ENCODE results near the gene SLC13A2.

SLC13A2 gene

DNA sequence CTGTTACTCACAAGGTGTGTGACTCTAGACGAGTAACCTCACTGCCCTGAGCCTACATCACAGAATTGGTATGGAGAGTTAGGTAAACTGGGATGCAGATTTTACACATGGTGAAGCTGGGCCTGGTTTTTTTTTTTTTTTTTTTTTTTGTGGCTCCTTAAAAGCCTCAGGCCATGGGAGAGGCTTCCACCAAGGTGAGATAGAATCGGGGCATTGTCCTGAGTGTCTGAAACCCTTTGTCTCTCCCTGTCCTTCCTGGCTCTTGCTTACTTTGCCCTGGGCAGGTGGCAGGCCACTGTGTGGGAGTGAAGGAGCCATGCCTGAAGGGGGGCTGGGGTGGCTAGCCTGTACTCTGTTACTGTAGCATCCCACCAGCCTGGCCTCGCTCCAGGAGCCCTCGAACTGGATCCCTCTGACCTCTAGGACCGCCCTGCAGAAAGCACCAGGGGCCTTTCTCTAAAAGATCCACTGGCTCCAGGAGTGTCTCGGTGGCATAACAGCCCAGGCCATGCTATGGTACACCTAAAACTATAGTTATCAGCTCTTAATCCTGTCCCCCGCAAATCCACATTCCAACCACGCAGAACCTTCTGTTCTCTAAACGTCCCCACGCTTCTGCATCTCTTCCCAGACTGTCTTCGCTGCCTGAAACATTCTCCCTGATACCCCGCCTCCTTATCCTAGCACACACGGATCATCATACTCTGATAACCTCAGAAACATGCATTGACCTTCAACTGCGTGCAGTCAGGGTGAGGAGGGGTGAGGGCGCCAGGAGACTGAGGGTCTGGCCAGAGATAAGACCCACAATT lies 1.7 kb upstream of the SLC13A2 start:
- DNase-seq (ENCODE audit: low read depth): no peak

GRCh38 chr17:28472871-28473497 lies 460 bp upstream of the SLC13A2 start:
- DNase-seq (ENCODE audit: low read depth): no peak

DNA sequence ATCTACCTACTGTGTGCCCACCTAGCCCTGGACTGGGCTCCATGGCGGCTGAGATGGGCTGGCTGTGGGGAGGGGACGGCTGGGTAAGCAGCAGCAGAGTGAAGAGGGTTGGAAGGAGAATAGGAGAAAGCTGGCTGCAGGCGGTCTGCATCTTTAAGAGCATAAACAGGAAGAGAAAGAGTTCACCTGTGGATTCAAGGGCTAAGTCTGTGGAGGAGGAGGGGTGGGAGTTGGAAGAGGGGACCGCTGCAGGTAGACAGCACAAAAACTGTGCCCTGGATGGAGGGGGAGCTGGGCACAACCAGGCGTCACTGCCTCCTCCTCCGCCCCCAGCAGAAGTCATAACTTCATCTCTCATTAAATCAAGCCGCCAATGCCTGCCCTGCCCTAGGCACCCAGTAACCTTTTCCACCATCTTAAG lies 677 bp downstream of the SLC13A2 start:
- DNase-seq (ENCODE audit: low read depth): no peak

DNA sequence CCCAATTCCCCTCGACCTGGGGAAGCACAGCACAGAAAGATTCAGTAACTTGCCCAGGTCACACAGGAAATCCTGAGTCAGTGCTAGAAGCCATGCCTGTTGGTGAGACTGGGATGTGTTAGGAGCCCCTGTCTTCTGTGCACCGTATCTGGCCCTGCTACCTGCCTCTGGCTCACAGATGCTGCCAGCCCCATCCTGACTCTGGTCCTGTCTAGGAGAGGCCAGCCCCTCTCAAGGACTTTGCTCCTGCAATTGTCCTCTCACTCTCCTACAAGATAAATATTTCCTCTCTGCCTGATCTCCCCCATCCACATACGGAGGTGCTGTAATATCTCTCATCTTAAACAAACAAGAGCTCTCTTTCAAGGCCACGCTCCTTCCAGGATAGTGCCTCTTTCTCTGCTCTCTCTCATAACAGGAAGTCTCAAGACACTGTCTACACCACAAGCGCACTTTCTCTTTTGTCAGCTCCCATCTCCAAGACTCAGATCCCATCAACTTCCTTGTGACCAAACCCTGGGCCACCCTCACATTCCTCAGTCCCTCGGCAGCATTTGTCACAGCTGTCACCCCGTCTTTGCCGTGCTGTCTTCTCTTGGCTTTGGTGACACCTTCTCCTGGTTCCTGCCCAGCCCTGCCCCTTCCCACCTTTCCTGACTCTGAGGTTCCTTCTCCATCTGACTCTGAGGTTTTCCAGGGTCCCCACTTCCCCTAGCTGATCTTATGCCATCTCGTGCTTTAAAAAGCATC lies 1.9 kb downstream of the SLC13A2 start:
- DNase-seq (ENCODE audit: low read depth): no peak

GRCh38 chr17:28476076-28476865 lies 2.8 kb downstream of the SLC13A2 start:
- DNase-seq (ENCODE audit: low read depth): no peak

DNA sequence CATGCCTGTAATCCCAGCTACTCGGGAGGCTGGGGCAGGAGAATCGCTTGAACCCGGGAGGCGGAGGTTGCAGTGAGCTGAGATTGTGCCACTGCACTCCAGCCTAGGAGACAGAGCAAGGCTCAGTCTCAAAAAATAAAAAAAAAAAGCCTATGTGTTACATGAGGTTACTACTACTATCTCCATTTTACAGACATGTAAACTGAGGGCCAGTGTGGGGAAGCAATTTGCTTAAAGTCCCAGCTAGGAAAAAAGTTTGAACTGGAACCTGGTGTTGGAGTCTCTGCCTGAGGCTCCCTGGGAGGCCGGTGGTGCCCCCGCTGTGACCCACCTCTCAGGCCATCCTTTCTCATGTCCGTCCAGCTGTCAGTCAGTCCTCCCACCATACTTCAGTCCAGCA lies 4.5 kb downstream of the SLC13A2 start:
- no peak for DNase-seq (ENCODE audit: low read depth)

GRCh38 chr17:28478712-28479615 lies 5.5 kb downstream of the SLC13A2 start:
- no peak for DNase-seq (ENCODE audit: low read depth)

DNA sequence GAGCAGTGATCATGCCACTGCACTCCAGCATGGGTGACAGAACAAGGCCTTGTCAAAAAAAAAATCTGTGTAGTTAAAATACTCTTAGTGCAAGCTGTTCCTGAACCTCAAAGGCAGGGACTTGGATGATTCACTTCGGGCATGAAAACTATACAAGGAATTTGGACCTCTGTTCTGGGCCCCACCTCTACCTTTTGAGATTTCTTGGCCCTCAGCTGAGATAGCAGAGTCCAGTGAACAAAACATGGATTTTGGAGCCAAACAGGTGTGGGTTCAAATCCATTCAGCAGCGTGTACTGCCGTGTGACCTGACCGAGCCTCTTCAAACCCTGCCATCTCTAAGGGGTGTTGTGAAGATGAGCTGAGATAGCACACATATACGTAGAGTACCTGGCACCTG lies 6.8 kb downstream of the SLC13A2 start:
- DNase-seq (ENCODE audit: low read depth): no peak

- DNase-seq (ENCODE audit: low read depth): no peak
These were observed 7.5 kb downstream of the SLC13A2 start for GRCh38 chr17:28480799-28481571.

DNA sequence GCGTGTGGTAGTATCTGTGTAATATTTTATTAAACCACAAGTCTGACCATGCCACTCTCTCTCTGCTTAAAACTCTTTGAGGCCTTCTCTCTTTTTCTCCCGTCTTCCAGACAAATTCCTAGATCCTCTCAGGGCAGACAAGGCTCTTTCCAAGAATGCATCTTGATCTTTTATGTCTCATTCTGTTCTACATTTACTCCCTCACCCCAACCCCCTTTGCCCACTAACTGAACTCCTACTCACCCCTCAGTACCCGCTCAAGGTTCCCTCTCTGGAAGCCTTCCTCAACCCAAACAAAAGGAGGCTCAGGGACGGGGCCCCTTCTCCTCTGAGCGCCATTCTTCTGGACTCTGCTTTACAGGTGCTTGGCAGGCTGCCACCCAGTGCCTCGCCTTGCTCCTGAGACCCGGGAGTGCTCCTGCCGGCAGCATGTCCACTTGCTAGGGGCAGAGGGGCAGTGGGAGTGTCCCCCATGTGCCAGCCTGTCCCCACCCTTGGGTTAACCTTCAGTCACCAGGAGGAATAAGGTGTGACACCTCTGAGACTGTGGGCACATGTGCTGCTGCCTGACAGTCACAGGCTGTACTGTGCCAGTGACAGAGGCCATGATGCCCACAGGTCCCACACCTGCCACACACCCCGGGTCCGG lies 9.2 kb downstream of the SLC13A2 start:
- DNase-seq (ENCODE audit: low read depth): no peak

DNA sequence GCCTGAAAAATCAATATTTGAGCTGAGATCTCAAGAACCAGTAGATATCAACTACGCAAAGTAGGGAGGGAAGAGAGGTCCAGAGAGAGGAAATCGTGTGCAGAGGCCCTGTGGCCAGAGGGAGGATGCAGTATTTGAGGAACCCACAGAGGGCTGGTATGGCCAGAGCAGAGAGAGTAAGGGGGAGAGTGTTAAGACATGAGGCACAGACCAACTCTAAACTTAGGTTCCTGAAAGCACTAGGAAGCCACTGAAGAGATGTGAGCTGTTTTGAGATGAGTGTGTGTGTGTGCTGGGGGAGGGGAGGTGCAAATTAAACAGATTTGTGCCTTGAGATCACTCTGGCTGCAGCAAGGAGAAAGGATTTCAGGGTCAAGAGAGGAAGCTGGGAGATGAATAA lies 10.9 kb downstream of the SLC13A2 start:
- DNase-seq (ENCODE audit: low read depth): no peak

- DNase-seq (ENCODE audit: low read depth): no peak
These were observed 11.6 kb downstream of the SLC13A2 start for GRCh38 chr17:28485049-28485448.

- no peak for DNase-seq (ENCODE audit: low read depth)
These were observed 14.6 kb downstream of the SLC13A2 start for GRCh38 chr17:28487881-28488532.

DNA sequence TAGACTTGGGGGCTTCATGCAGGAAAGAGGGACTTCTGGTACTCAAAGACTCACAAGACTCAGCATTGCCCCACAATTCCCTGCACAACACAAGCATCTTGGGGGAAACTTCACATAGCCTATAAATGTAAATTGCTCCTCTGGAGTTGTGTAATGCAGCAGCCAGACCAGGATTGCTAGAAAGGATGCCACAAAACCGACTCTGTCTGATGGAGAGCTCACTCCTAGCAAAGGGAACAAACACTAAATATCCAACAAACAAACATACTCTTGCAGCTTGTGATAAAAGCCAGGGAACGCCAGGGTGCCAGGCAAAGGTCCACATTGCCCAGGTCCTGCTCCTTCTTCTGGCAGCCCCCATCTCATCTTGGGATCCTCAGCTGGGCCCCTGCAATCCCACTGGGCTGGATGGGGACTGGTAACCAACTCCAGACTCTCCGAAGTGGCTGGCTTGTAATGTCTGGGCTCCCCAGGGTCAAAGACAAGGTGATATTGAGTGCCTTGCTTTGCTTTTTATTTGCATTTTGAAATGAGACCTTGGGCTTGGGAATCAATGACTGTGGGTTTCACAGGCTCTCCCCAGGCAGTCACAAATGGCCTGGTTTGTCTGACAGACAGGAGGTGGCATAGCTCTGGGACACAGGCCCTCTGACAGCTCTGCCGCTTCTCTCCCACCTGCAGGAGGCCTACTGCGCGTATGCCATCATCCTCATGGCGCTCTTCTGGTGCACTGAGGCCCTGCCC lies 15.3 kb downstream of the SLC13A2 start:
- DNase-seq (ENCODE audit: low read depth): no peak

DNA sequence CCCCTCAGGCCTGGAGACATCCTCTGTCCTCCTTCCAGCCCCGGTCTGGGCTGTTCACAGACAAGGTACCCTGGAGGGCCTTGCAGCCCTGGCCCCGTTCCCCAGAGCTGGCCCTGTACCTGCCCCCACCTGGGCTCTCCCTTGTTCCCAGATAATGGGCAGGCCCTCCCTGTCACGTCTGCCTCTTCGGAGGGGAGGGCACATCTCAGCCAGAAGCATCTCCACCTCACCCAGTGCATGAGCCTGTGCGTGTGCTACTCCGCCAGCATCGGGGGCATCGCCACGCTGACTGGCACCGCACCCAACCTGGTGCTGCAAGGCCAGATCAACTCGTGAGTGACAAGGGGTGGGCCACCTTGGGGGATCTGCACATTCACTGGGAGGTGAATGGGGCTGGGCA lies 17.8 kb downstream of the SLC13A2 start:
- DNase-seq (ENCODE audit: low read depth): no peak

DNA sequence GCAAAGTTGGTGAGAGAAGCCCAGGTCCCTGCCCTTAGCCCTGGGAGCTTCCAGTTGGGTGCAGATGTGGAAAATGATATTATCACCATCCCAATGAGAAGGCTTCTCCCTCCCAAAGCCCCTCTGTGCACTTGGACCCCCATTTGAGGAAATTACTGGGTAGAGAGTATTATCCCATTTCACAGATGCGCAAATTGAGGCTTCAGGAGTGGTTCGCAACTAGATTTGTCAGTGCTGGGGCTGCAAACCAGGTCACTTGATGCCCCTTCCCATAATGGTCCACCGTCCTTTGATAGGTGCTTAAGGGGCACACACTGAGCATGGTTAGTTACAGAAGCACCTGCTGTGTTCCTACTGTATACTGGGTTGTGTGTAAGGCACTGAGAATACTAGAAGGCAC lies 18.4 kb downstream of the SLC13A2 start:
- no peak for DNase-seq (ENCODE audit: low read depth)

- DNase-seq (ENCODE audit: low read depth): no peak
These were observed 19.2 kb downstream of the SLC13A2 start for GRCh38 chr17:28492352-28493310.

Data from T follicular helper cell (primary cell).